Endothelial cell of umbilical vein (primary cell): Measurements from ENCODE around the gene FTO. TPM values are rescaled to one million over a fixed set of nuclear protein-coding genes. Genes with fewer than 3 reads are reported as not detected.

ENCODE experiments used
- BruUV-seq: library from RNA; stranded (reverse); fragments of 400-500 nt; replicated peaks from 2 replicates; lab custom pipeline; 2021; lab: Mats Ljungman, UMichigan
- CTCF ChIA-PET: fragments of 300-600, 350-600 bp; sonication (Branson Sonifier 250); formaldehyde crosslinking; loops from one replicate; lab custom pipeline; 2021; ENCODE audit warnings: antibody characterized with exemption, inconsistent platforms; lab: Charles Lee
- POLR2A ChIA-PET: fragments of 300-600, 350-600 bp; sonication (Branson Sonifier 250); formaldehyde crosslinking; loops from one replicate; lab custom pipeline; 2021; ENCODE audit warnings: antibody characterized with exemption, inconsistent platforms; lab: Charles Lee
- DNase-seq: peaks from one replicate; pipeline ENCODE4 v3.0.0-alpha.2; 2011; ENCODE audit warnings: low read depth, low spot score
- FAIRE-seq: peaks from 2 replicates; lab custom pipeline; 2011; peaks lifted over from hg19 to GRCh38; lab: Jason Lieb, UNC
- H2AFZ ChIP-seq: 2 replicates; pipeline ENCODE4 v1.6.0; 2012; ENCODE audit warnings: low read depth, low read length, control low read depth, inconsistent platforms
- H3K27ac ChIP-seq: 2 replicates; pipeline ENCODE4 v1.5.1; 2011; ENCODE audit warnings: low read depth, mild to moderate bottlenecking, control low read depth, low read length, moderate library complexity; ENCODE audit not compliant: insufficient read depth
- H3K27me3 ChIP-seq, 2 experiments: 2 replicates each; pipeline versions ENCODE4 v1.6.0 to v1.6.1; 2011; ENCODE audit warnings: low read length in 2 of 2, mixed read lengths in 1 of 2; ENCODE audit not compliant: control insufficient read depth in 2 of 2, insufficient read depth in 2 of 2
- H3K36me3 ChIP-seq, 2 experiments: 2 replicates in 1 of 2; 3 replicates in 1 of 2; pipeline ENCODE4 v1.5.1; 2011; ENCODE audit warnings: low read length in 2 of 2, mild to moderate bottlenecking in 1 of 2, moderate library complexity in 1 of 2; ENCODE audit not compliant: control insufficient read depth in 2 of 2, insufficient read depth in 2 of 2; ENCODE audit errors: extremely low read depth in 1 of 2
- H3K4me1 ChIP-seq: 3 replicates; pipeline ENCODE4 v1.5.1; 2011; ENCODE audit warnings: mild to moderate bottlenecking, low read length; ENCODE audit not compliant: control insufficient read depth, insufficient read depth; ENCODE audit errors: extremely low read depth
- H3K4me2 ChIP-seq: 2 replicates; pipeline ENCODE4 v1.6.1; 2011; ENCODE audit warnings: low read length, control low read depth, mixed read lengths; ENCODE audit not compliant: insufficient read depth
- H3K4me3 ChIP-seq, 3 experiments: fragments of 200-600 bp in 1 of 3; sonication (generic), shearing (Covaris generic) in 1 of 3; replicated peaks in 1 of 3; 2 replicates each; pipeline ENCODE4 v1.5.1; 2011 to 2016; ENCODE audit warnings: control low read depth in 3 of 3, low read length in 3 of 3, mild to moderate bottlenecking in 2 of 3, inconsistent platforms in 1 of 3, low read depth in 1 of 3, moderate library complexity in 1 of 3; ENCODE audit not compliant: insufficient read depth in 1 of 3
- H3K79me2 ChIP-seq: 2 replicates; pipeline ENCODE4 v1.6.0; 2012; ENCODE audit warnings: low read length, inconsistent platforms; ENCODE audit not compliant: control insufficient read depth, insufficient read depth
- H3K9ac ChIP-seq: replicated peaks from 2 replicates; pipeline ENCODE3; 2011; ENCODE audit warnings: low read length, control low read depth; ENCODE audit not compliant: insufficient read depth; ENCODE audit errors: extremely low read depth
- H3K9me1 ChIP-seq: replicated peaks from 3 replicates; pipeline ENCODE4 v1.6.0; 2011; ENCODE audit warnings: mild to moderate bottlenecking, low read length; ENCODE audit not compliant: control insufficient read depth, insufficient read depth; ENCODE audit errors: extremely low read depth
- H3K9me3 ChIP-seq: replicated peaks from 2 replicates; pipeline ENCODE4 v1.5.1; 2012; ENCODE audit warnings: low read length, inconsistent platforms; ENCODE audit not compliant: control insufficient read depth, insufficient read depth
- H4K20me1 ChIP-seq: replicated peaks from 2 replicates; pipeline ENCODE3; 2011; ENCODE audit warnings: mild to moderate bottlenecking, low read length; ENCODE audit not compliant: control insufficient read depth, insufficient read depth; ENCODE audit errors: extremely low read depth
- EZH2 ChIP-seq: IDR thresholded peaks from 2 replicates; pipeline ENCODE4 v1.6.1; 2012; ENCODE audit warnings: borderline replicate concordance, low read depth, mild to moderate bottlenecking, moderate library complexity, low read length, inconsistent platforms; ENCODE audit not compliant: severe bottlenecking
- FOS ChIP-seq: IDR thresholded peaks from 2 replicates; pipeline ENCODE4 v1.6.1; 2011; ENCODE audit warnings: mild to moderate bottlenecking, low read length, moderate library complexity, borderline replicate concordance; ENCODE audit not compliant: insufficient read depth
- GATA2 ChIP-seq: IDR thresholded peaks from 2 replicates; pipeline ENCODE4 v1.7.0; 2011; ENCODE audit warnings: low read depth, mild to moderate bottlenecking, moderate library complexity, mixed read lengths, low read length; ENCODE audit not compliant: insufficient read length, insufficient read depth
- JUN ChIP-seq: IDR thresholded peaks from 2 replicates; pipeline ENCODE4 v1.6.1; 2011; ENCODE audit warnings: borderline replicate concordance, low read depth; ENCODE audit not compliant: insufficient read length, insufficient read depth
- MYC ChIP-seq: IDR thresholded peaks from one replicate; pipeline ENCODE4 v1.6.1; 2011; ENCODE audit warnings: mild to moderate bottlenecking, low read depth, low read length
- POLR2A ChIP-seq: IDR thresholded peaks from 2 replicates; pipeline ENCODE4 v1.6.1; 2012; ENCODE audit warnings: low read depth, mild to moderate bottlenecking, control low read depth, low read length
- POLR2AphosphoS5 ChIP-seq: IDR thresholded peaks from 2 replicates; pipeline ENCODE4 v1.6.1; 2012; ENCODE audit warnings: low read depth, mild to moderate bottlenecking, control low read depth, low read length, moderate library complexity; ENCODE audit not compliant: insufficient read depth
- dilution Hi-C: fragments of 300-500 bp; cut with MboI; formaldehyde crosslinking; loops from one replicate; pipeline ENCODE4 v1.15.0; 2019; ENCODE audit warnings: low sequenced_read_pairs; ENCODE audit not compliant: extremely low pct_ligation_motif_present
- intact Hi-C: fragments of 100-400 bp; cut with micrococcal nuclease; formaldehyde crosslinking; loops from one replicate; pipeline ENCODE4 v1.10.0; 2022
- polyA plus RNA-seq, 4 experiments: library from polyadenylated mRNA; depleted of rRNA in 3 of 4; stranded (reverse) in 3 of 4; unstranded in 1 of 4; fragments of >200 nt; gene quantifications; 2 replicates each; pipeline versions ENCODE4 v1.2.1 to v1.2.3, GENCODE V29; 2011 to 2012; ENCODE audit warnings: missing spikeins in 1 of 4
- total RNA-seq: library from RNA; stranded (reverse); gene quantifications from 2 replicates; pipeline ENCODE4 v1.2.3, GENCODE V29; 2021
- TF ChIP-seq, protein P1 (sequence below): IDR thresholded peaks from 2 replicates; pipeline ENCODE4 v1.6.1; 2011; ENCODE audit not compliant: insufficient read depth, insufficient read length
- TF ChIP-seq, protein P2 (sequence below), 2 donors: IDR thresholded peaks; 1 replicate in 1 of 2; 2 replicates in 1 of 2; pipeline ENCODE4 v1.5.1; 2011; ENCODE audit warnings: low read length in 2 of 2, mild to moderate bottlenecking in 2 of 2, moderate library complexity in 2 of 2, control low read depth in 1 of 2, inconsistent platforms in 1 of 2, low read depth in 1 of 2; ENCODE audit not compliant: insufficient read depth in 1 of 2; ENCODE audit errors: extremely low read depth in 1 of 2

FTO gene
- total and polyA plus RNA-seq, 2 donors (not counting 3 experiments of a cell fraction or from before 2014, with no cell fraction given): 48.6 to 87.1 TPM

GRCh38 chr16:54049591-54050458 is 345.9 kb downstream of the FTO start:
- Histone ChIP-seq H3K4me1 (no peaks in the 10 kb centered on the region), H3K9me3 (no peaks in the 10 kb centered on the region), H3K27ac (no peak overlapping the region), H3K27me3 (no peaks in the 10 kb centered on the region), H3K36me3 (no peaks in the 10 kb centered on the region), H3K9me1 (no peaks in the 10 kb centered on the region), H4K20me1 (no peaks in the 10 kb centered on the region), H3K4me2 (no peak overlapping the region), H2AFZ (no peak overlapping the region), H3K4me3 (no peak overlapping the region), H3K9ac (no peak overlapping the region), H3K79me2 (no peaks in the 10 kb centered on the region)
- no peak for TF ChIP-seq GATA2
- no peak for TF ChIP-seq POLR2AphosphoS5
- TF ChIP-seq JUN: no peak
- TF ChIP-seq MYC: no peak
- TF ChIP-seq POLR2A: no peak
- TF ChIP-seq, protein P1, sequence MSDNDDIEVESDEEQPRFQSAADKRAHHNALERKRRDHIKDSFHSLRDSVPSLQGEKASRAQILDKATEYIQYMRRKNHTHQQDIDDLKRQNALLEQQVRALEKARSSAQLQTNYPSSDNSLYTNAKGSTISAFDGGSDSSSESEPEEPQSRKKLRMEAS: no peak
- TF ChIP-seq FOS: no peak
- TF ChIP-seq, protein P2, sequence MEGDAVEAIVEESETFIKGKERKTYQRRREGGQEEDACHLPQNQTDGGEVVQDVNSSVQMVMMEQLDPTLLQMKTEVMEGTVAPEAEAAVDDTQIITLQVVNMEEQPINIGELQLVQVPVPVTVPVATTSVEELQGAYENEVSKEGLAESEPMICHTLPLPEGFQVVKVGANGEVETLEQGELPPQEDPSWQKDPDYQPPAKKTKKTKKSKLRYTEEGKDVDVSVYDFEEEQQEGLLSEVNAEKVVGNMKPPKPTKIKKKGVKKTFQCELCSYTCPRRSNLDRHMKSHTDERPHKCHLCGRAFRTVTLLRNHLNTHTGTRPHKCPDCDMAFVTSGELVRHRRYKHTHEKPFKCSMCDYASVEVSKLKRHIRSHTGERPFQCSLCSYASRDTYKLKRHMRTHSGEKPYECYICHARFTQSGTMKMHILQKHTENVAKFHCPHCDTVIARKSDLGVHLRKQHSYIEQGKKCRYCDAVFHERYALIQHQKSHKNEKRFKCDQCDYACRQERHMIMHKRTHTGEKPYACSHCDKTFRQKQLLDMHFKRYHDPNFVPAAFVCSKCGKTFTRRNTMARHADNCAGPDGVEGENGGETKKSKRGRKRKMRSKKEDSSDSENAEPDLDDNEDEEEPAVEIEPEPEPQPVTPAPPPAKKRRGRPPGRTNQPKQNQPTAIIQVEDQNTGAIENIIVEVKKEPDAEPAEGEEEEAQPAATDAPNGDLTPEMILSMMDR (IDR thresholded peaks at IDR 0.05; ENCODE audit: extremely low read depth in 1 of 2, insufficient read depth in 1 of 2, low read depth in 1 of 2, low read length in 2 of 2): no peak
- no peak for TF ChIP-seq EZH2
- POLR2A ChIA-PET: no interaction called here
- BruUV-seq: no TSS peak
- FAIRE-seq (no peak), DNase-seq (no peak)
- dilution Hi-C loops (no loop called here), intact Hi-C loops (no loop called here)
- CTCF ChIA-PET: no interaction called here
